ENCODE measurements around the gene TCF12. TPM values are rescaled to one million over a fixed set of nuclear protein-coding genes. Genes with fewer than 3 reads are reported as not detected.

The TCF12 gene
- total RNA-seq, 4 donors from 2014 or later: 105 to 446 (median 180) TPM

GRCh38 chr15:57310876-57311275, 392.4 kb downstream of the TCF12 start:
- TF ChIP-seq POLR2AphosphoS5 (IDR thresholded peaks at IDR 0.05) (no peak), CTCF (IDR thresholded peaks at IDR 0.05) (no peak), POLR2A (IDR thresholded peaks at IDR 0.05) (no peak), EP300 (IDR thresholded peaks at IDR 0.05; ENCODE audit: low read depth) (no peak)
- 88 to 92% methylated on average over 1 to 9 of the region's 9 CpGs for WGBS, 2 donors (ENCODE audit: low coverage in 1 of 2)
- DNase-seq: no peak
- Histone ChIP-seq H3K36me3 (no peaks in the 10 kb centered on the region), H3K27me3 (no peaks in the 10 kb centered on the region), H3K4me1 (peaks cover 9 to 54% (median 33%) of the 10 kb centered on the region in 4 donors), H3K9me3 (no peaks in the 10 kb centered on the region), H3K4me3 (no peak overlapping the region), H3K27ac (peak overlapping the region; percentile 74 to 84 (median 80))
- in situ Hi-C loops (cut with MboI; ENCODE audit: low pct_ligation_motif_present in 1 of 4, low pct_unique_long_range_greater_than_20kb in 1 of 4, low sequenced_read_pairs in 3 of 4): loop anchor here in 2 of 4 donors (25.0 kb wide), 3 partner anchors 424 to 824 kb away; no protein-coding TSS in a partner anchor
- intact Hi-C loops (cut with DNase I; ENCODE audit: low total_unique reads): loop anchor here (5.0 kb wide), 1 partner anchor 159 kb away; no protein-coding TSS in a partner anchor

- no peak for DNase-seq
- 54 to 61% methylated on average over 6 of the region's 6 CpGs for whole genome bisulfite sequencing, 2 donors (ENCODE audit: low coverage in 1 of 2)
- H3K4me1 ChIP-seq: peaks cover 2 to 43% (median 24%) of the 10 kb centered on the region in 4 donors
- in situ Hi-C loops (cut with MboI; ENCODE audit: low pct_ligation_motif_present in 1 of 4, low pct_unique_long_range_greater_than_20kb in 1 of 4, low sequenced_read_pairs in 3 of 4) (loop anchor here in 2 of 4 donors (25.0 kb wide), 3 partner anchors 425 to 825 kb away; no protein-coding TSS in a partner anchor), intact Hi-C loops (cut with DNase I; ENCODE audit: low total_unique reads) (loop anchor here (5.0 kb wide), 1 partner anchor 160 kb away; no protein-coding TSS in a partner anchor)
- TF ChIP-seq EP300 (IDR thresholded peaks at IDR 0.05; ENCODE audit: low read depth): no peak
- no peaks in the 10 kb centered on the region for H3K9me3 ChIP-seq
- no peaks in the 10 kb centered on the region for H3K36me3 ChIP-seq
- H3K27ac ChIP-seq: peak overlapping the region; percentile 74 to 84 (median 80)
- no peaks in the 10 kb centered on the region for H3K27me3 ChIP-seq
- no peak overlapping the region for H3K4me3 ChIP-seq
Observed at GRCh38 chr15:57312006-57312317, 393.5 kb downstream of the TCF12 start.

- intact Hi-C loops (cut with DNase I; ENCODE audit: low total_unique reads) (loop anchor here (5.0 kb wide), 1 partner anchor 160 kb away; no protein-coding TSS in a partner anchor), in situ Hi-C loops (cut with MboI; ENCODE audit: low pct_ligation_motif_present in 1 of 4, low pct_unique_long_range_greater_than_20kb in 1 of 4, low sequenced_read_pairs in 3 of 4) (loop anchor here in 2 of 4 donors (25.0 kb wide), 3 partner anchors 425 to 825 kb away; no protein-coding TSS in a partner anchor)
- Histone ChIP-seq H3K27ac (peak overlapping the region; percentile 74 to 84 (median 80)), H3K36me3 (no peaks in the 10 kb centered on the region), H3K4me3 (no peak overlapping the region), H3K4me1 (peaks cover 0 to 38% (median 18%) of the 10 kb centered on the region in 4 donors), H3K27me3 (no peaks in the 10 kb centered on the region), H3K9me3 (no peaks in the 10 kb centered on the region)
- WGBS, 2 donors (ENCODE audit: low coverage in 1 of 2): 35 to 48% methylated on average over 12 to 15 of the region's 15 CpGs
- peak; percentile 84 for DNase-seq
- TF ChIP-seq CTCF (IDR thresholded peaks at IDR 0.05) (peak in 2 of 5 experiments; percentile 32 to 35), EP300 (IDR thresholded peaks at IDR 0.05; ENCODE audit: low read depth) (no peak), POLR2A (IDR thresholded peaks at IDR 0.05) (no peak), POLR2AphosphoS5 (IDR thresholded peaks at IDR 0.05) (peak in 2 of 3 donors; percentile 46 to 66)
Observed at GRCh38 chr15:57312318-57313133, 394.1 kb downstream of the TCF12 start.

GRCh38 chr15:57313134-57313483, 394.7 kb downstream of the TCF12 start:
- intact Hi-C loops (cut with DNase I; ENCODE audit: low total_unique reads) (loop anchor here (5.0 kb wide), 1 partner anchor 161 kb away; no protein-coding TSS in a partner anchor), in situ Hi-C loops (cut with MboI; ENCODE audit: low pct_ligation_motif_present in 1 of 4, low pct_unique_long_range_greater_than_20kb in 1 of 4, low sequenced_read_pairs in 3 of 4) (loop anchor here in 2 of 4 donors (25.0 kb wide), 3 partner anchors 426 to 826 kb away; no protein-coding TSS in a partner anchor)
- no peaks in the 10 kb centered on the region for H3K9me3 ChIP-seq
- H3K27me3 ChIP-seq: no peaks in the 10 kb centered on the region
- TF ChIP-seq EP300 (IDR thresholded peaks at IDR 0.05; ENCODE audit: low read depth): no peak
- 35 to 81% methylated on average over 2 to 7 of the region's 7 CpGs for WGBS, 2 donors (ENCODE audit: low coverage in 1 of 2)
- peak overlapping the region; percentile 74 to 84 (median 80) for H3K27ac ChIP-seq
- H3K4me1 ChIP-seq: peaks cover 0 to 32% (median 14%) of the 10 kb centered on the region in 4 donors
- H3K36me3 ChIP-seq: no peaks in the 10 kb centered on the region
- no peak for DNase-seq
- H3K4me3 ChIP-seq: no peak overlapping the region

- no peak for TF ChIP-seq POLR2A (IDR thresholded peaks at IDR 0.05)
- TF ChIP-seq POLR2AphosphoS5 (IDR thresholded peaks at IDR 0.05): no peak
- no peak for TF ChIP-seq EP300 (IDR thresholded peaks at IDR 0.05; ENCODE audit: low read depth)
- TF ChIP-seq CTCF (IDR thresholded peaks at IDR 0.05): no peak
- no peaks in the 10 kb centered on the region for H3K9me3 ChIP-seq
- in situ Hi-C loops (cut with MboI; ENCODE audit: low pct_ligation_motif_present in 1 of 4, low pct_unique_long_range_greater_than_20kb in 1 of 4, low sequenced_read_pairs in 3 of 4) (loop anchor here in 2 of 4 donors (25.0 kb wide), 3 partner anchors 427 to 827 kb away; no protein-coding TSS in a partner anchor), intact Hi-C loops (cut with DNase I; ENCODE audit: low total_unique reads) (loop anchor here (5.0 kb wide), 1 partner anchor 162 kb away; no protein-coding TSS in a partner anchor)
- WGBS, 2 donors (ENCODE audit: low coverage in 1 of 2): 81 to 86% methylated on average over 2 to 3 of the region's 3 CpGs
- no peak for DNase-seq
- no peak overlapping the region for H3K4me3 ChIP-seq
- H3K27ac ChIP-seq: no peak overlapping the region
- no peaks in the 10 kb centered on the region for H3K27me3 ChIP-seq
- peaks cover 0 to 29% (median 14%) of the 10 kb centered on the region in 4 donors for H3K4me1 ChIP-seq
- no peaks in the 10 kb centered on the region for H3K36me3 ChIP-seq
Observed at GRCh38 chr15:57314221-57314620, 395.8 kb downstream of the TCF12 start.

Data from transverse colon (tissue), 4 donors.